H1 (cell line): Measurements from ENCODE around the gene RPUSD1. TPM values are rescaled to one million over a fixed set of nuclear protein-coding genes. Genes with fewer than 3 reads are reported as not detected.
A peak's percentile ranks its signal among the peaks of the same experiment; 100 is the strongest.

Experiments
- BACH1 ChIP-seq: IDR thresholded peaks from 2 replicates; pipeline ENCODE4 v1.6.1; 2012; ENCODE audit warnings: low read length, improper control_type of control experiment
- POLR2A ChIP-seq, 2 experiments: IDR thresholded peaks; 1 replicate in 1 of 2; 2 replicates in 1 of 2; pipeline ENCODE4 v1.6.1; 2011; ENCODE audit warnings: low read depth in 2 of 2, low read length in 2 of 2, mild to moderate bottlenecking in 2 of 2; ENCODE audit errors: control extremely low read depth in 1 of 2
- YY1 ChIP-seq: IDR thresholded peaks from 2 replicates; pipeline ENCODE4 v1.6.1; 2011; ENCODE audit warnings: low read depth, mild to moderate bottlenecking, low read length
- polyA plus RNA-seq, 7 experiments: library from polyadenylated mRNA; depleted of rRNA in 3 of 7; stranded (reverse) in 5 of 7; unstranded in 2 of 7; fragments of >200 nt in 5 of 7; fragments of 200-250 nt in 2 of 7; gene quantifications; 1 replicate in 5 of 7; 2 replicates in 1 of 7; 4 replicates in 1 of 7; pipeline versions ENCODE4 v1.2.1 to v1.2.3, GENCODE V29; 2011 to 2013; ENCODE audit warnings: missing spikeins in 2 of 7, mixed read lengths in 2 of 7
- total RNA-seq: library from RNA; stranded (reverse); fragmentation: NEBNext Ultra II Directional; extraction: Animal tissue kit (Norgen Biotek cat#: 25700); gene quantifications from 2 replicates; pipeline ENCODE4 v1.2.1, GENCODE V29; 2021

RPUSD1 gene
- total and polyA plus RNA-seq, 2 of the 8 experiments (the other 6 are each of a cell fraction or from before 2014, with no cell fraction given): 32.2 to 61.8 TPM

DNA sequence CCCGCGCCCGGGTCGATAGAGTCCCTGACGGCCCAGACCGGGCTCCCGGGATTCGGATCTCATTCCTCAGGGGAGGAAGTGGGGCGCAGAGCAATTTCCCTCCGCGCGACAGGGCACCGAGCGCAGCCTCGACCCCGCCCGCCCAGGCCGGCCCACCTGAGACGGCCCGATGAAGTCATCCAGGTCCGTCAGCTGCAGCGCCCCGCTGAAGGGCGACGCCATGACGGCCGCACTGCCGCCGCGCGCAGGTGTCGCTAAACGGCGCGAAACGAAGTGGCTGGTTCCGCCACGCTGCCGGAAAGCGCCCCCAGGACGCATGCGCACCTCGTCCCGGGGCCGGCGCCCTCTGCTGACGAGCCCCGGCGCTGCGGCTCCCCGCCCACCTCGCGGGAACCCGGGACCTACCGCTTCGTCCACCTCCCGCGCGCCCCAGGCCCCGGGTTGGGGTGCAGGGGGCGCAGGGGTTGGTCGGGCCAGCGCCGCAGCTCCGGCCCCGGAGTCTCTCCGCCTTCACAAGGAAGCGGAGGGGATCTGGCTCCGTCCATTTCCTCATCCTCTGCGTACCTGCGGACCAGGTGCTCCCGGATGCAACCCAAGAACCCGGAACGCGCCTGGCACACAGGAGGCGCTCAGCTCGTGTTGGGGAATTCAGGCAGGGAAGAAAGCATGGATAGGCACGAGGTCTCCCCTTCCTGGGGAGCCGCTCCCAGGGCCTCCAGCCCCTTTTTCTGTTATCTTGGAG is 47.2 kb downstream of the RPUSD1 start, which contains the start of gene CIAO3 (continued):
- TF ChIP-seq BACH1 (0 out of 2 replicates have a peak, but pooled peaks have one; percentile 8), YY1 (peak; percentile 94), POLR2A (IDR thresholded peaks at IDR 0.05; ENCODE audit: control extremely low read depth in 1 of 2, low read depth in 2 of 2, low read length in 2 of 2) (peak in 1 of 2 experiments; percentile 66; a peak in 1 of 3 replicates)
